GM19025 (cell line): ENCODE results near the gene PRKN.

ENCODE experiments used
- ATAC-seq: cut with Tn5 transposase; IDR thresholded peaks from one replicate; pipeline ENCODE4 v1.9.1; 2021; ENCODE audit warnings: mild to moderate bottlenecking, low read depth, moderate library complexity; ENCODE audit not compliant: unreplicated experiment

PRKN gene

DNA sequence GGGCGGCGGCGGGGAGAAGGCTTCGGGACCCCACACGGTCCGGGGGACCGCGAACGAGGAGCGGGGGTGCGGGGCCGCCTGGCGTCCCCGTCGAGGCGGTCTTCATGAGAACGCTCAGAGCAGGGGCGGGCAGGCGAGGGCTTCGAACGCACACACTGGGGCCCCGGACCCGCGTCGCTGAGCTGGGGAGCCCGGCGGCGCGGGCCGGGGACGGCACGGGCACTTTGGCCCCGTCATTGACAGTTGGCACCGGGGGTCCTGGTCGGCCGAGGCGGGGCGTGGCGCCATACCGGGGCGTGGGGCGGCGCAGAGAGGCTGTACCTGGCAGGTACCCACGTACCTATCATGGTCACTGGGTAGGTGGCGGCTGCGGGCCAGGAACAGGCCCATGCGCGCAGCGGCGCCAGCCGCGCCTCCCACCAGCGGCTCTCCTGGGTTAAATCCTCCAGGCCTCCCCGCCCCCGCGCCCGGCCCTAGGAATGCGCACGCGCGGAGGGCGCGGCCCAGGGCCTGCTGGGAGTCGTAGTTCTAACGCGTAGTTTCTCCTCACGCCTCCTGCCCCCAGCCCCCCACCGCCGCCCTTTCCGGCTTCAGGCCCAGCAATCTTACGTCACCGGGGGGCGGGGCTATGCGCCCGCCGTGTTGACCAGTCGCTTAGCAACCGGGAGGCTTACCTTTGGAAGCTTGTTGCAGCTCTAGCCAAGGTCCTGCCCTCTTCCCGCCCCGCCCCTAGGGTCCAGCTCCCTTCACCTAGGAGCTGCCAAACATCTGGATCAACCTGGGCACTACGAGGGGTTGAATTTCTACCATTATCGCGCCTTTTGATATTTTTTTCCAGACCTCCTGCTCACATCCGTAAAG lies at the start of gene PRKN, which contains the start of gene PACRG:
Gene PRKN, minus strand, starts transcription at position 445 of the 861 bp plus-strand sequence.
Gene PACRG, plus strand, starts transcription at position 653 of the 861 bp plus-strand sequence.
- peak; percentile 98 for ATAC-seq

DNA sequence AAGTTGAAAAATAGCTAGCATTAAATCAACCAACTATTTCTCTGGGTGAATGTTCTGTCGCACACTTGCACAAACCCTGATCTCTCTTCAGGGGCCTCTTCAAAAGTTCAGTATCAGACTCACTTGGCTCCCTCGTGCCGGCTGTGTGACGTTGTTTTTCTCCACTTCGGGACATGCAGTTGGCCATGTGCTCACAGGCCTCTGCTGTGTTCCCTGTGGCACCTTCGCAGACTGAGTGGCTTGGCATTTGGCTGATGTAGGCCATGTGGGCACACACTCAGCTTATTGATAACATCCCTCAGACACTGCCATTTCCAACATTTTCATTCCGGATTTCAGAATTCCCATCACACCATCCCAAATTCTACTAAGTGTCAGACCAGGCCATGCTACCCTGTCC lies 49.5 kb upstream of the PRKN start:
- no peak for ATAC-seq

DNA sequence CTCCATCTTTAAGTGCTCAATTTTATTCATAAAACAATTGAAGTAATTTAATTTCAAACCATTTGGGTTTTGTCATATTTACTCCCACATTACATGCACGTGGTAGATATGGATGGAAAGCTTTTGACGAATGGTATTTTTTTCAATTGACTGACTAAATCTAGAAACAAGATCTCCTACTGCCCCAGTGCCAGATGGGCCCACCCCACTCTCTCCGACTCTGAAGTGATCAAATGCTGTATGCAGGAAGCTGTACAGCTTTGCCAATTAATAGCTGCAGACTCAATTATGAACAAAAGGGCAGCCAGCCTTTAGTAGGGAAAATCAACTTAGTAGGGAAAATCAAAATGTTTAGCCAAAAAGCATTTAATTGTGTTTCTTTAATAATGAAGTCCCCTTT lies 46.4 kb upstream of the PRKN start:
- ATAC-seq, result no peak

DNA sequence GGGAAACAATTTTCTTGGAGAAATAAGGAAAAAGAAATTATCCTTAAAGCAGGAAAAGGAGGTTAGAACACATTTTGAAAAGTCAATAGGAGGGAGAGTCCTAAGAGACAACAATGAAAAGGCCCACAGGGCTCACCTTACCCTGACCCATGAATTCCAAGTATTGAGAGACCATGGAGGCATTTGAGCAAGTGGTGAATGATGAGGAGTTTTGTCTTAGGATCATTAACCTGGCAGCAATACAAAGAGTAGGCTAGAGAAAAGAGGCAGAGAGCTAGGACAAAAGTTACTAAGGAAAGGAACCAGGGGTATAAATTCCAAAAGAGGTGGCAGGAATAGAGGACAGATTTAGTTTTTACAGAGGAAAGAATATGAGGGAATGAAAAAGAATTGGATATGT lies 44.9 kb upstream of the PRKN start:
- no peak for ATAC-seq

DNA sequence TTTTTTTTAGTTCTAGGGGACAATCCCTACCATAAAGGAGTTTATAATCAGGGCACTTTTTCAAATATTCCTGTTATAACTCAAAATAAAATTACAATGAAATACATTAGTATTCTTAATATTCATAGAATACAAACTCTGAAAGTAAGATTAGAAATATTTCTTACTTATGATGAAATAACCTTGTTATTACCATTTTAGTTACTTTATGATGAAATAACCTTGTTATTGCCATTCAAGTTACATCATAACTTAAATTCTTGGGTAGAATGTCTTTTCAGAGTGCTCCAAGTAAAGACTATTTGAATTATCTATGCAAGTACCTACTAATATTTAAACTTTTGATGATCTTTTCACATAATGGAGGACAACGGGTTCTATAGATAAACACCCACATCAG lies 43.4 kb upstream of the PRKN start:
- ATAC-seq, result no peak

DNA sequence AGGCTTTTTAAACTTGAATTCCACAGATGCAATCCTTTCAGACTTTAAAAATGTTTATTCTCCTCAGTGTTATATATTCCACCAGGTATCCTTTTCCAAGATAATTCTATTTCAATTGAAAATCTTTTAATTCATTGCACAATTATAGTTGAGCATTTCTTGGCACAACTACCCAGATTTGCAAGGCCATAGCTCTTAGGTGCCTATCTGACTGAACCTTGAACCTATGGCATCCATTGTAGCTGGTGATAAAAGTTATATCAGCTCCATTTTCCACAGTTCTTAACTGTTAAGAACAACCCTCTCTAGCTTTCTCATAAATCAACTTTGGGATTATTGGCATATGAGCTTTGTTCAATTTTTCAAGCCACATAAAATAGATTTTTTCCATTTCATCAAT lies 42.6 kb upstream of the PRKN start:
- no peak for ATAC-seq

DNA sequence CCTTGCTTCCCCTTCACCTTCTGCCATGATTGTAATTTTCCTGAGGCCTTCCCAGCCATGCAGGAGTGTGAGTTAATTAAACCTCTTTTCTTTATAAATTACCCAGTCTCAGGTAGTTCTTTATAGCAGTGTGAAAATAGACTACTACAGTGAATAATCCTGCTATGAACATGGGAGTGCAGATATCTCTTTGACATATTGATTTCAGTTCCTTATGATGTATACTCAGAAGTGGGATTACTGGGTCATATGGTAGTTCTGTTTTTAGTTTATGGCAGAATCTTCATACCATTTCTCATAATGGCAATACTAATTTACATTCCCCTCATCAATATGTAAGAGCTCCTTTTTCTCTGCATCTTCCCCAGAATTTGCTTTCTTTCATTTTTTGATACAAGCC lies 26.2 kb upstream of the PRKN start:
- no peak for ATAC-seq

DNA sequence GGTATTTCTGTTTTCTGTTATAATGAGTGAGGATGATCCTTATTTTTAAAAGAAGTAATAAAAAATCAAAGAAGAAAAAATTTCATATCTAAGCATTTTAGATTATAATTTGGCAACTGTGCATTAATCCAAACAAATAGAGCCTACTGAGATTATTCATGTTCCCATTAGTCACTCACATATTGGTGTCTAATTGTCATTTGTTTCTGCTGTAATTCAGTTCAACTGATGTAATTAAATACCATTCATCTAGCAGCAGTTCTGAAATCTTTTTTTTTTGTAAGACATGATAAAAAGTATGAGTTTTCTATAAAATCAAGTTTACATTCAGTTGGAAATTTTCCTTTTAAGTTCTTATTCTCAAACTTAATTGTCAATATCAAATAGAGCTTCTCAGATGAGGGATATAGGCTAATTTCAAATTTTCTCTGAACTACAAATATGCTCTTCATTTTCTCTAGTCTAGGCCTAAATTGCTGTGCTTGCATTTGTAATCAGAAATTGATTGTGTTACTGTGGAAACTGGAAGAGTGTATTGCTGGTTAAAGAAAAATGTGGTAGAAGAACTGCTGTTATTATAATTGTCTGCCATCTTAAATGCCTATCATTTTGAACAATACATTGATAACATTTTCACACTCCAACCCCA lies 23.8 kb upstream of the PRKN start:
- no peak for ATAC-seq

DNA sequence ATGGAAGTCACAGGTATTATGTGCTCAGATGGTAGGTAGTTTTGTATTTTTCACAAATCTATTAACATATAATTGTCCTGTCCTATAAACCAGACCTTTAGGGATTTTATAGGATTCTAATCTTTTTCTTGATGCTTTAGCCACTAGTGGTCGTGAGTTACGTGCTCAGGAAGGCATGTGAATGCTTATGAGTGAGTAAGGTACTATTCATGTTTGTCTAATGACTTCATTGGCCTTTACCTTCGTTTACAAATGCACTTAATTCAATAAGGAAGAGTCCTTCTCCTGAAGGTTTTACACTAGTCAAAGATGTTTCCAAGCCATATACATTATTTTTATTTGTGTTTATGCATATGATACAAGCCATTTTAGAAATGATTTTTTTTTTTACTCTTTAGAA lies 23.2 kb upstream of the PRKN start:
- ATAC-seq, result no peak

DNA sequence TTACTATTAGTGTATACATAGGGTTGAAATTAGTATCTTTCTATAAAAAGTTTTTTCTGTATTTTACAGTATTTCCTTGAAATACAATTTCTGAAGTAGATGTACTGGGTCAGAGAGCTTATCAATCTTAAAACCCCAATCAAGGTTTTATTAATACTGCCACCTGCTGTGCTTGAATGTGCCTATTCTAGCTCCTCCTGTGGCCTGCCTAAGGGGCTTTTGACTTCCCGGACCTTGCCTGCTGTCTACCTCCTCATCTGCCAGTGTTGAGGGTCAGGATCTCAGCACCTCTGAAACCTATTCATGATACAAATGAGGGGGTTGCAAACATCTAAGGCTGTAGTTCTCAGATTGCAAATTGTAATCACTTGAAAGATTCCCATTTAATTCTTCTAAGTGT lies 9.4 kb upstream of the PRKN start:
- ATAC-seq, result no peak

DNA sequence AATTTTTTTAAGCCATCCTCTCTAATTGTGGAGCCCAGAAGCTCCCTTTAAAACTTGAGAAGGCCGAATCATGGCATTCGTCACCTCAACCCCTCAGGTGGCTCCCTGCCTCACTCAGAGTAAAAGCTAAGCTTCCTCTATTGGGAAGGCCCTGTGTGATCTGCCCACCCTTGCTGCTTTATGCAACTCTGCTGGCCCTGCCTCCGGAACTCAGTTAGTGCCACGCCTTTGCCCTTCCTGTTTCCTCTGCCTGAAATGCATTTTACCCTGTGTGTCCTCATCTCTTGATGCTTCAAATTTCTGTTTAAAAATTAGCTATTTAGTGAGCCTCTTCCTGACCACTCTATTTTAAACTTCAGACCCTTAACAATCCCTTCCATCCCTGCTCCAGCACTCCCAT lies 5.9 kb upstream of the PRKN start:
- ATAC-seq, result no peak

DNA sequence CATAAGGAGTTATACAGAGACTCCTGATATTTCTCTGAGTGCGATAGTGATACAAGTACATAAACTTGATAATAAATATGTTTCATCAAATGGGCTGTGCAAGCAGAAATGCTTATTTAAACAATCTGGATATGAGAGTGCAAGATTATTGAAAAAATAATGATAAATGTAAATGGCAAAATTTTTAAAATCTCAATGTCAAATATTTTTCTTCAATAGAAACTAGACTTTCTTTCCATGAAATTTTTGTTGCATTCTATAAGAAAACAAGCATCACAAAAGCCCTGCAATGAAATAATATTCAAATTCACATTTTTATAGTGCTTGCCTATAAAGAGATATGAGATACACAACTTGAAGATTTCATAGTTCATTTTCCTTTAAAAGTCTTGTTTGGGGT lies 2.9 kb upstream of the PRKN start:
- no peak for ATAC-seq

DNA sequence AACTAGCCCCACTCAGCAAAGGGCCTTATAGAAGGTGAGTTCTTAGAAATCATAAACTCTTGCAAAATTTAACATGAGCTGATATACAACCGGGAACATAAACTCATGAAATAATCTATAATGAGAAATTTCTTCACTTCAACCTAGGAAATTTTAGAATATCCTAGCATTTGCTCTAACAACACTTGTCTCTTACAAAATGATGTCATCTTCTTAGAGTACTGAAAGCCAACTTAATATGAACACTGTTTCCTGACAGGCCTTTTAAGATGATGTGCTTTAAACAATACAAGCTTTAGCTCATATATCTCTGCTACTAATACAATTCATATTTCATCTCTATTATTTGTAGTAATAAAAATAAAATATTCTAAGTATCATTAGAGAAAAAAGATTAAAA lies 1.1 kb upstream of the PRKN start:
- no peak for ATAC-seq

DNA sequence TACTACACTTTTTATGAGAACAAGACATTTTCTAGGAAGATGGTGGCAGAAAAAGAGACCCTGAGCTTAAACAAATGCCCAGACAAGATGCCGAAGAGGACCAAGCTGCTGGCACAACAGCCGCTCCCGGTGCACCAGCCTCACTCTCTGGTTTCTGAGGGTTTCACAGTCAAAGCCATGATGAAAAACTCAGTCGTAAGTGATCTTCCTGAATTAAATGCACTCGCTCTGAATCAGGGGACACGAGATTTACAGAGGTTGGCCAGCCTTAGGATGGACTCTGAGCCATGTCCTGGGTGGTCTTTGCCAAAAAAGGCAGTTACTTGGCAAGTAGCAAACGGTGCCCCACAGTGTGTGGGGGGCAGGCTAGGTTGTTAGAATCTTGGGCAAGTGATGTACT lies 631 bp upstream of the PRKN start:
- ATAC-seq, result no peak

DNA sequence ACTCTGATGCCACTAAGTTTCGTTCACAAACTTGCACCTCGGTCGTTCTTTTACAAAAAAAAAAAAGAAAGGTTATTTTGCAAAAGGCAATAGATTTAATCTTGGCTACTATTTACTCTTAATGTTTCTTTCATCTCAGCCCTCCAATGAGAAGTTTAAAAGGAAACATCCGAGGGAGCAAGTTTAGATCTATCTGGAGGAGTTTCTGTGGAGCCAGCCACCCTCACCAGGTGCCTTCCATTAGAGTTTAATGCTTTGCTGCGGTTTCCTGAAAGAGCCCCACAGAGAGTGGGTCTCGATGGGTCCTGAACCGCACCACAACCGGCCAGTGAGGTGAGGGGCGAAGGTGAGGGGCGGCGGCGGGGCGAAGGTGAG lies 632 bp downstream of the PRKN start:
- ATAC-seq, result no peak

DNA sequence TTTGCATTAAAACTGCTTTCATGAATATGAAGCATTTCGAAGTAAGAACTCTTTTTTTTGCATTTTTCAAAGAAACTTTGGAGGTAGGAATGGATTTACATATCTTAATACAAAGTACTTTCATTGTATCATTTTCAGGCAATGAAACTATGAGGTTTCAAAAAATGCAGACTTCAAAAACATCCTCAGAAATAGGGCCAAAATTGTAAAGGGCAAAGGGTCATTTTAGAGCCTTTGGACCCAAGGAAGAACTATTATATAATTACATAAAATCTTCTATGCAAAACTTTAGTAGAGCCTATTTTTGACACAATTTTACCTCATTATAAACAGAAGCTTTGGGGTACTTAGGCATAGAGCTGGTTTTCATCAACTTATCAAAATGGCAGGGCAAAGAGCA lies 4.9 kb downstream of the PRKN start:
- no peak for ATAC-seq

DNA sequence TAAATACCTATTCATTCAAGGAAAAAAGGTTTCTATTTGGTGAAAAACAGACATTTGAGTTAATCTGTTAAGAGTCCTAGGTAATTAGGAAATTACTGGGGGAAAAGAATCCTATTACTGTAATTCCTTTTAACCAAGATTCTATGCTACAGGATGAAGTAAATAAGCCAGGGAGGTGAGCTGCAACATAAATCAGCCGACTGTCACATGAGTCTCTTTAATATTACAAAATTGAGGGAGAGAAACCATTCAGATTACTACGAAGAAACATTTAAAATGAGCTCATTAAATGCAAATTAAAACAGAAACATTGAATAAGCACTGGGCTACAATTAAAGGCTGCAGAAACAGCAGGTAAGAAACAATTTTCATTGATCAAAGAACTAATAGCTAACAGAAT lies 5.3 kb downstream of the PRKN start:
- ATAC-seq, result no peak

DNA sequence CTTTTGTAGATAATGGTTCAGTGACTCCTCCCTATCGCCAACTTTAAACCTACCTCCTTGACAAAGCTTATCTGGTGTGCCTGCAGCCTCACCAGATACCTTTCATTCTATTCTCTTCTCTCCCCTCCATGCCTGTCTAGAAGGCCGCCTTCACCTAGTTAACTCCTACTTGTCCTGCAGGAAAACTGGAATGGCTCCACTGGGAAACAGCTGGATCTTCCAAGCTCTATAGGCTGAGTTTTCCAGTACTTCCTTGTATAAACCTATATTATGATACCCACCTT lies 6.2 kb downstream of the PRKN start:
- no peak for ATAC-seq

DNA sequence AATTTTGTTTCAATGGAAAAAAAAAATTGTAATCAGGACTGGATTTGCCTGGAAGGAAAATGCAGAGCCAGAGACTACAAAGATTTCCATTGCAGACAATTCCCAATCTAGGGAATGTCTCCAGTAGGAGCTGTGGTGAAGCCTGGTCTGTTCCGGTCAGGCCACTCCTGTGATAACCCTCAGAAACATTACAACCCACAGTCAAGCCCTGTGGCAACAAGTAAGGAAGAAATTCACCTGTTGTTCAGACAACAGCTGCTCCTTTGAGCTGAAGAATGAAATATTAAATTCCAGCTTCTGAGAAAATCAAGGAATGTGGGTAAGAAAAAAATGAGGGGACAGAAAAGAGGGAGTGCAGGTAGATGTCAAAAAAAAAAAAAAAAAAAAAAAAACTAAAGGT lies 8.0 kb downstream of the PRKN start:
- no peak for ATAC-seq

DNA sequence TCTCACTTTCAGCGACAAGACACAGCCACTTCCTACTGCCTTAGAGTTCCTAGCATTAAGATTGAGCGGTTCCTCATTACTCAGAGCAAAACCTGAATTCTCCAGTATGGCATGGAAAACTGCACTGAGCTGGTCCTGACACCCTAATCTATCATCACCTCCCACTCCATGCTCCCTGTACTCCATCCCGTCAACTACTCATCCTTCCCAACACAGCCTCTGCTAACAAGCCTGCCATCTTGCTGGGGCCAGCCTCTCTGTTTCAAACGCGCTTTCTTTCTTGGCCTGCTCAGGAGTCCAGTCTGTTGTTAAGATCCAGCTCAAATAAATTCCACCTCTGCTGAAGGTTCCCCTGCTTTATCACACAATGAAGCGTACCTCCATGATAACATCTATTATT lies 12.0 kb downstream of the PRKN start:
- ATAC-seq, result no peak

DNA sequence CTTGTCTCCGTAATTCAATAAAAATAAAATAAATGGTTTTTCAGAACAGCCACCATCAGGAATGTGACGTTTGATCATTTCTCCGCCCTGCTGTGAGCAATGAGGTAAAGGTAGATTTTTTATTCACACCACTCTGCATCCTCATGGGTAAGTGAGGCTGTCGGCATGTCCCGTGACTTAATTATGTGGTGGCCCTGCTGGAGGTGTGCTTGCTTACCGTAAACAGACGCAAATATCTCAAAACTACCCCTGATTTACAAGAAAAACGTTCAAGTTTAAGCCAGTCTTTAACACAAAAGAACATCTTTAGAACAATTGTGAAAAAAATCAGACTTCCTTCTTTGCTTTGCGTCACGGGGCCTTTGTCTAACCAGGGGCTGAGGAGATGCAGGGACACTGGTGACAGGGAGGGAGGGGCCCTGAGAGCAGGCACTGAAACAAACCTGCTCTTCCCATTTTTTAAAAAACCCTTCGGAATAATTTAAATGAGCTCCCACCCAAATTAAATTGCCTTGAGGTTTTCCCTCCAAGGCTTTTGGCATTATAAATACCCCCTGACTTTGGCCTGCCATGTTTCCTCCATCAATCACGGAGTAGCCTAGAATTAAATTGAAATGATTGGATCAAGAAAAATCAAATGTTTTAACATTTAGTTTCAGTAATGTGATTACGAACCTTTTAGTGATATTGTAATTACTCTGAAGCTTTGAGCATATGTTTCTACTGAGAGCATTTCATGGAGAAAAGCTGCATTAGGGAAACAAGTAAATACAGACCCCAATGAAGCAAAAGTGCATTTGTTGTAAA lies 13.4 kb downstream of the PRKN start:
- ATAC-seq, result no peak

DNA sequence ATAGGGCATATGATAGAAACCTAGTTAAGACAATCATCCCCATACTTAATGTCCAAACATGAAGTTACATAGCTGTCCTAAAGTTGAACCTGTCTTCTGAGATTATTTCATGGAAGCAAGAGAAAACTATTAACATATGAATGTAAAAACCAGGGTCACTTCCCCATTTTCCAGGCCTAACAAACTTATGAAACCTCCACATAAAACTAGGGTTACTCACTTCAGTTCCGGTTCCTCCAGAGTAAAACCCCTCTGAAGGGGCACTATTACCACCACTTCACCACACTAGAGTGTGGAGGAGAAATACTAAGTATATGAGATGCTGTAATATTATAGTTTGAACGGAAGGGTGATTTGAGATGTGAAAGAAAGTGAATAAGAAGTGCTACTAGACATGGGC lies 14.9 kb downstream of the PRKN start:
- no peak for ATAC-seq
